Neural crest cell (in vitro differentiated cells): ENCODE data around the gene AUH. TPM values are rescaled to one million over a fixed set of nuclear protein-coding genes. Genes with fewer than 3 reads are reported as not detected.

ENCODE experiments used
- DNase-seq: peaks from one replicate; pipeline ENCODE4 v3.0.0; 2021; ENCODE audit warnings: low read depth, mixed read lengths, low spot score
- H3K27ac Mint-ChIP-seq: one replicate; pipeline ENCODE4 v1.8.0; 2021; ENCODE audit warnings: mild to moderate bottlenecking, mixed read lengths; ENCODE audit not compliant: unreplicated experiment
- H3K27me3 Mint-ChIP-seq: 2 replicates; pipeline ENCODE4 v1.8.0; 2021; ENCODE audit warnings: low read depth, mild to moderate bottlenecking, mixed read lengths
- H3K36me3 Mint-ChIP-seq: 2 replicates; pipeline ENCODE4 v1.8.0; 2021; ENCODE audit warnings: low read depth, mild to moderate bottlenecking, mixed read lengths
- H3K4me1 Mint-ChIP-seq: 2 replicates; pipeline ENCODE4 v1.8.0; 2021; ENCODE audit warnings: mixed read lengths
- H3K4me3 Mint-ChIP-seq: one replicate; pipeline ENCODE4 v1.8.0; 2021; ENCODE audit warnings: mild to moderate bottlenecking, mixed read lengths
- H3K9me3 Mint-ChIP-seq: 2 replicates; pipeline ENCODE4 v1.8.0; 2021; ENCODE audit warnings: mixed read lengths
- CTCF ChIP-seq: fragments of 200-600 bp; sonication (generic); conservative IDR thresholded peaks from 2 replicates; pipeline ENCODE4 v1.5.0; 2021; ENCODE audit warnings: antibody characterized with exemption, mild to moderate bottlenecking
- total RNA-seq: library from RNA; stranded (reverse); gene quantifications from 2 replicates; pipeline ENCODE4 v1.2.1, GENCODE V29; 2021

AUH gene
- total RNA-seq, 1 donor from 2014 or later: 10.8 TPM

GRCh38 chr9:91192381-91193086, 169.2 kb downstream of the AUH start:
- no peak for DNase-seq
- Mint-ChIP-seq H3K27ac (peak overlapping the region; percentile 94), H3K4me1 (peaks cover 34% of the 10 kb centered on the region), H3K9me3 (peaks cover 6% of the 10 kb centered on the region), H3K4me3 (peak overlapping the region; percentile 89), H3K36me3 (no peaks in the 10 kb centered on the region), H3K27me3 (peaks cover 11% of the 10 kb centered on the region)
- no peak for TF ChIP-seq CTCF

- TF ChIP-seq CTCF: no peak
- H3K9me3 Mint-ChIP-seq: peaks cover 6% of the 10 kb centered on the region
- no peaks in the 10 kb centered on the region for H3K36me3 Mint-ChIP-seq
- peaks cover 11% of the 10 kb centered on the region for H3K27me3 Mint-ChIP-seq
- peaks cover 28% of the 10 kb centered on the region for H3K4me1 Mint-ChIP-seq
- H3K27ac Mint-ChIP-seq: no peak overlapping the region
- DNase-seq: no peak
- H3K4me3 Mint-ChIP-seq: no peak overlapping the region
Measured at GRCh38 chr9:91191411-91192380, 170.0 kb downstream of the AUH start.

- TF ChIP-seq CTCF: no peak
- Mint-ChIP-seq H3K27me3 (peaks cover 11% of the 10 kb centered on the region), H3K27ac (no peak overlapping the region), H3K4me3 (peak overlapping the region; percentile 8), H3K36me3 (no peaks in the 10 kb centered on the region), H3K4me1 (peaks cover 28% of the 10 kb centered on the region), H3K9me3 (peaks cover 6% of the 10 kb centered on the region)
- no peak for DNase-seq
Measured at GRCh38 chr9:91190062-91190461, 171.7 kb downstream of the AUH start.

- DNase-seq: no peak
- Mint-ChIP-seq H3K36me3 (no peaks in the 10 kb centered on the region), H3K27ac (no peak overlapping the region), H3K4me3 (no peak overlapping the region), H3K27me3 (peaks cover 4% of the 10 kb centered on the region), H3K4me1 (peaks cover 21% of the 10 kb centered on the region), H3K9me3 (peaks cover 6% of the 10 kb centered on the region)
- TF ChIP-seq CTCF: no peak
Measured at GRCh38 chr9:91188719-91189590, 172.8 kb downstream of the AUH start.

GRCh38 chr9:91187965-91188344, 173.8 kb downstream of the AUH start:
- Mint-ChIP-seq H3K9me3 (peaks cover 6% of the 10 kb centered on the region), H3K36me3 (no peaks in the 10 kb centered on the region), H3K27ac (no peak overlapping the region), H3K4me3 (no peak overlapping the region), H3K4me1 (peaks cover 11% of the 10 kb centered on the region), H3K27me3 (no peaks in the 10 kb centered on the region)
- TF ChIP-seq CTCF: no peak
- DNase-seq: no peak
